ENCODE data around the gene GAREM1.
"Not testable (repeated sequence)": the region's sequence is repeated elsewhere in the genome, so short reads cannot be mapped to it uniquely, and the experiment has no call there.

Gene GAREM1

GRCh38 chr18:32366586-32367538 is 103.8 kb downstream of the GAREM1 start:
- no peak for DNase-seq

- no peak for DNase-seq
Measured at GRCh38 chr18:32362484-32362883, 108.2 kb downstream of the GAREM1 start.

GRCh38 chr18:32360682-32361345 is 109.9 kb downstream of the GAREM1 start:
- no peak for DNase-seq

- DNase-seq: no peak
Measured at GRCh38 chr18:32358529-32358928, 112.2 kb downstream of the GAREM1 start.

GRCh38 chr18:32358075-32358474 is 112.6 kb downstream of the GAREM1 start:
- DNase-seq: no peak

GRCh38 chr18:32355896-32356295 is 114.8 kb downstream of the GAREM1 start:
- DNase-seq: no peak

GRCh38 chr18:32354518-32354917 is 116.2 kb downstream of the GAREM1 start:
- DNase-seq: no peak

- DNase-seq: no peak
Measured at GRCh38 chr18:32353257-32353656, 117.4 kb downstream of the GAREM1 start.

GRCh38 chr18:32351032-32351431 is 119.7 kb downstream of the GAREM1 start:
- DNase-seq: no peak

- peak; percentile 49 to 52 for DNase-seq
Measured at GRCh38 chr18:32349728-32350395, 120.8 kb downstream of the GAREM1 start.

GRCh38 chr18:32346671-32347070 is 124.0 kb downstream of the GAREM1 start:
- DNase-seq: peak; percentile 27 to 52

- no peak for DNase-seq
Measured at GRCh38 chr18:32343634-32344033, 127.0 kb downstream of the GAREM1 start.

GRCh38 chr18:32341112-32341511 is 129.6 kb downstream of the GAREM1 start:
- not testable (repeated sequence) for DNase-seq

GRCh38 chr18:32339045-32339444 is 131.6 kb downstream of the GAREM1 start:
- no peak for DNase-seq

GRCh38 chr18:32337821-32338220 is 132.9 kb downstream of the GAREM1 start:
- DNase-seq: no peak

- DNase-seq: no peak
Measured at GRCh38 chr18:32337347-32337746, 133.3 kb downstream of the GAREM1 start.

- no peak for DNase-seq
Measured at GRCh38 chr18:32335228-32335627, 135.5 kb downstream of the GAREM1 start.

- peak in 1 of 2 donors; percentile 52 for DNase-seq
Measured at GRCh38 chr18:32333781-32334180, 136.9 kb downstream of the GAREM1 start.

GRCh38 chr18:32332708-32333107 is 138.0 kb downstream of the GAREM1 start:
- no peak for DNase-seq

GRCh38 chr18:32328974-32329373 is 141.7 kb downstream of the GAREM1 start:
- no peak for DNase-seq

GRCh38 chr18:32328379-32328778 is 142.3 kb downstream of the GAREM1 start:
- no peak for DNase-seq

- no peak for DNase-seq
Measured at GRCh38 chr18:32326450-32327308, 144.0 kb downstream of the GAREM1 start.
